Esophagus mucosa (tissue), 1 donor: Measurements from ENCODE around the gene ONECUT3. TPM values are rescaled to one million over a fixed set of nuclear protein-coding genes. Genes with fewer than 3 reads are reported as not detected.

Experiments used
- ATAC-seq: fragments of 200-7000 bp; cut with Tn5 transposase; one replicate; pipeline ENCODE4 v1.9.1; 2020
- total RNA-seq: library from RNA; stranded (reverse); gene quantifications from one replicate; pipeline ENCODE4 v1.2.4, GENCODE V29; 2023
- donor health status: DM: yes; HTN: yes; CAD: no.

ONECUT3 gene
- total RNA-seq, 1 donor from 2014 or later, result not detected

DNA sequence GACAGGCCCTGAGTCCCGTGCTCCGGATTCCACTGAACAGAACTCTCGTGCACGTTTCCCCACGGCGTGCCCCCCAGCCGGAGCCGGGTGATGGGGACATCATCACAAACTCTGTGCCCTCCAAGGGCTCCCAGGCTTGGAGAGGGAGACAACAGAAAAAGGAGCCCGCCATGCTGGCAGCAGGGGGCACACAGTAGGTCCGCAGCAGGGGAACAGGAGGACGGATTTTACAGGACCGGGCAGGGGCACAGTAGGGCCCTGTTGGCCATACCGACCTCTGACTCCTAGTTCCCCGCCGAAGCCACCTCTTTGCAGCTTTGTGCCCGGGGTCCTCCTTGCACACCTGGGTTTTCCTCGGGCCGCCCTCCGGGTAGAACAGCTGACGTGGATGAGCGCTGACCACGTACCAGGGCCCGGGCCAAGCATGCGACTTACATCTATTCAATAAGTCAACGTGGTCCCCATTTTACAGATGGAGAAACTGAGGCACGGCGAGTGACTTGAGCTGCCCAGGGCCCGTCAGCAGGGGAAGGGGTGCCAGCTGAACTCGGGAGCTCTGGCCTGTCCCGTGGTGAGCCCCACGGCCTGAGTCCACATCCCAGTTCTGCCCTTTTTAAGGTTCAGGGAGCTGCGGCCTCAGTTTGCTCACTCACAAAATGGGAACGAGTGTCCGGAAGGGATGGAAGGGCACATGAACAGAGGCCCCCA is 10.2 kb upstream of the ONECUT3 start:
- ATAC-seq, result no peak

DNA sequence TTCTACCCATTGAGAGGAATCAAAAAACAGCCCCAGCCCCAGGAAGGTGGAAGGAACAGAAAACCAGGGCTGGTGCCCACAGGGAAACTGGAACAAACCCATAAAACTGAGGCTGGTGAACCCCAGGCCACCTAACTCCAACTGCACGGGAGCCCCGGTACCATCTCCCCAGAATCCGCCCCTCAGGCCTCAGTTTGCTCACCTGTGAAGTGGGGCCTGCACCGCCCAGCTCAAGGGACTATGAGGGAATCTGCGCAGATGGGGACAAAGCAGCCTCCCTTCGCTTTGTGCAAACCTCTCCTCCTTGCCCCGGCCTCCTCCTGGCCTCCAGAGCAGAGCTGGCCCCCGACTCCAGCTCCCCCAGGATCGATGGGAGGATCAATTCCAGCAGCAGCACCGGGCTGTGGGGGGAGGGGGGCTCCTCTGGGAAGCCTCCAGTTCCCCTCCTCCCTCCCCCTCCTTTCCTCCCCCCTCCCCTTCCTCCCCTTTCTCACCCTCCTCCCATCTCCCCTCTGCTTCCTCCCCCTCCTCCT is 9.1 kb upstream of the ONECUT3 start:
- no peak for ATAC-seq

DNA sequence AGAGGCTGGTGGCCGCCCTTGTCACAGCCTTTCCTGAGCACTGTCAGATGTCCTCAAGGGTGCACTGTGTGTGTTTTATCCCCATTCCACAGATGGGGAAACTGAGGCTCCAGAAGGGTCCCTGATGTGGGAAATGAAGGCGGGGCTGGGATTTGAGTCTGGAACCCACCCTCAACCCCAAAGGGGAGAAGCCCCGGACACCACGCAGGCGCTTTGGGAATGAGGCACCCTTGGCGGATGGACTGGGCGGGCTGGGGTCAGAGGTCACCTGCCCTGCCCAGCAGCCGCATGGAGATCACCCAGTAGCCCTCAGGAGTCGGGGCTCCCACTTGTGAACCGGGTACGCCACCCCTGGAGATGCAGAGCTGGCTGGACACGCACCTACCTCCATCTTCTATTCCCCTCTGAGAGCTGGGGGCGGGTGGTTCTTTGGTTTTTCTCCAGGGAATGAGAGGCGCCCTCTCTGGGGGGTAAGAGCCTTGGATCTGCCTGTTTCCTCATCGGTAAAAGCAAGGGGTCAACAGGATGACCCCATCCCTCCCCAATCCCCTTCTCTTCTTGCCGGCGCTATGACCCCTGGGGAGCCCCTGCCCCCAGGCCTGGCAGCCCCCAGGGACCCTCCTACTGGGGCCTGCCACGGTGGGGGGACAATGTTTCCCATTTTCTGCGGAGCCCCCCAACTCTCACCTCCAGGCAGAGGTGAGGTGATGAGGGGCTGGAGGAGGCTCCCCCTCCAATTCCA is 8.3 kb upstream of the ONECUT3 start:
- ATAC-seq, result no peak

DNA sequence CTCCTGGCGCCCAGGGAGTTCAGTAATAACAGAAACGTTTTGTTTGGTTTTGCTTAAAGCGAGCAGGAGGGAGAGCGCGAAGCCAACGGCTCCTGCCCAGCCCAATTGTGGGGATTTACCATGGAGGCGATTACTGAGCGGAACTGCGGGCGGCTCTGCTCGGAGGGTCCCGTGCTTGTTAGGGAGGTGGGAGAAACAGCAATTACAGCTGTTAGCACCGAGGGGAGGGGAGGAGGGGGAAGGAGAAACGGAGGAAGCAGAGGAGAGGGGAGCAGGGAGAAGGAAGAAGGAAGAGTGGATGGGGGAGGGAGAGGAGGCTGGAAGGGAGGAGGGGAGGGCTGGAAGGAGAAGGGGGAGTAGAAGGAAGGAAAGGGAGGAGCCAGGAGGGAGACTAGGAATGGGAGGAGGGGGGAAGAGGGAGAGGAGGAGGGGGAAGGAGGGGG is 7.7 kb upstream of the ONECUT3 start:
- no peak for ATAC-seq

DNA sequence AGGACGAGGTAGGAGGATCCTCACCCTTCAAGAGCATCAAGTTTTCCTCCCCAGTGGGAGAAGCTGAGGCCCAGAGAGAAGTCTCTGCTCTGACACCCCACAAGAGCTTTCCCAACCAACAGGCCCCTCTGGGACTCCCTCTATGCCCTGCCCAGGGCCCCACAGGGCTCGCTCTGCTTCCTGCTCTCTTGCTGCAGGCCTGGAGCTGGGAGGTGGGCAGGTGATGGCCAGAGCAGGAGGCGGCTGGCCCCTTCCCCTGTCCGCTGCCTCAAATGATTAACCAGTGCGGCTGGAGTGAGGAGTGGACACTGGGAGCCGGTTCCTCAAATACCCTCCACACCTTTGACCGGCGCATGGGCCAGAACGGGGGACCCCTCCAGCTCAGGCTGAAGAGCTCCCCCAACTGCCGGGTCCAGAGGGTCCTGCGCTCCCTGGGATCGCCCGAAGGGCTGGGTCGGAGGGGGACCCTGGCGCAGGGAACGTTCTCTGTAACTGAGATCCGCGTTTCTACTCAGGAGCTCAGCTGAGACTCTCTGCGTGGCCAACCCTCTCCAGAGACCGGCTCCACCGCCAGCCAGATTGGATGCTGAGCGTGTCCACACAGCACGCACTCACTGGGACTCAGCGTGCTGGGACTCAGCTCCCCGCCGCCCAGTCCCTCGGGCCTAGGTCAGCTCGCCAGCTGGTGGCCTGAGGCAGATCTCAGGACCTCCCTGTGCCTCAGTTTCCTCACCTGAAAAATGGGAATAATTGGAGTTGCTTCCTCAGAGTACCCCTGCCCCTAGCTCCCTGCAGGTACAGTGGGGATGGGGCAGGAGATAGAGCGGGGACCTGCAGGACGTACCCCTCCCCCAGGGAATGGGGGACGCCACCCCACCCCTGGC is 6.7 kb upstream of the ONECUT3 start:
- ATAC-seq, result peak; percentile 72

DNA sequence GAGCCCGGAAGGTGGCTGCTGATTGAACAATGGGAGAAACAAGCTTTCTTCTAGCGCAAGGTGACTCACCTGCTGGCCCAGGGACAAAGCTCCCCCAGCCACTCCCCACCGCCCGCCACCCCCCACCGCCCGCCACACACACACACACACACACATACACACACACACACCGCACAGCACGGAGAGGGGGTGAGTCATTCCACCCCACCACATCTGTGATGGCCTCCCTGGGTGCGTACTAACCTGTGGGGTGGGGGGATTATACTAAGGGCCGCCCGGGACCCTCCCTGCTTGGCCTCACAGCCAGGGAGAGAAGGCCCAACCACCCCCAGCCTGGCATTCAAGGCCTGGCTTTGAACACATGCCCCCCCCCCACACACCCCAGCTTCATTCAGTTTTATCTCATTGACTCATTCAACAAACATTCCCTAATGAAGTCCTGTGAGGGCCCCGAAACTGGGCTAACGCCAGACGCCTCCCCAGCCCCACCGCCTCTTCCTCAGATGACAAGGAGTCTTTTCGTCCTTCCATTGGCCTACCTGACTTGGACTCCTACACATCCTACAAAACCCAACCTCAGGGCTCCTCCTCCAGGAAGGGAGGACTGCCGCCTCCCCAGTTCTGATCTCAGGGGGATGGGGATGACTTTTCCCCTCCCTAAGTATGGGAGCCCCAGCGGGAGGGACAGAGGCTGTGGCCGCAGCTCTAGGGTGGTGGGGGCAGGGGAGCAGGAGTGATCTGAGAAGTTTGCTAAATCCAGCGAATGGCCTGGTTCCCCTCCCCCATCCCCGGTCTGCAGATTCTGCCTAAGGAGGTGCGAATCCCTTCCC is 5.8 kb upstream of the ONECUT3 start:
- peak; percentile 79 for ATAC-seq

DNA sequence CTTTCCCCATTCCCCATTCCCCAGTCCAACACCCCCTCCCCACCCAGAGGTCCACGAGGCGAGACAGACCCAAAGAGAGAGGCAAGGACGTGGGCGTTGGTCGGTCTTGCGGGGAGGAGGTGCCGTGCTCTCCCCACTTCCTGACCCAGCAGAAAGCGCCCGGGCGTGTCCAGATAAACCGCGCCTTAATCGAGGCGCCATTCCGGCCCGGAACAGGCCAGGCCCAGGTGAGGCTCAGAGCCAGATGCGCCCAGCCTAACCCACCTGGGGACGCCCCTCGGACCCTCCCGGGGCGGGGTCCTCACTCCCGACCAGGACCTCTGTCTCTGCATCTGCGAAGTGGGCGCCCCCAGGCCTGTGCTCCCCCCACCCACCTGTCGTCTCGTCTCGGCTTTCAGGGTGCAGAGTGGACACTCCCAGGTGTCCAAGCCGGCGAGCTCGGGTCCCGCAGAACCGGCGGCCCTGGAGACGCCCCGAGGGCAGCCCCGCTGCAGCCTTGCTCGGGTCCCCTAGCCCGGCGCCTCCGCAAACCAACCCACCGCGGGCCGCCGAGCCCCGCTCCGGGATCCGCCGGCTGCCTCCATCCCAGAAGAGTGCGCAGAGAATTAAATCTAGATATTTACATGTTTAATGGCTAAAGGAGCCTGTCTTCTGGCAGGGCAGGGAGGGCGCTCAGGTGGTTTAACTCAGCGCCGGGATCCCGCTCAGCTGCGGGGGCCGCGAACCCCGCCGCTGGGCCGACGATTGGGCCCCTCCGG is 5.0 kb upstream of the ONECUT3 start:
- peak; percentile 50 for ATAC-seq

DNA sequence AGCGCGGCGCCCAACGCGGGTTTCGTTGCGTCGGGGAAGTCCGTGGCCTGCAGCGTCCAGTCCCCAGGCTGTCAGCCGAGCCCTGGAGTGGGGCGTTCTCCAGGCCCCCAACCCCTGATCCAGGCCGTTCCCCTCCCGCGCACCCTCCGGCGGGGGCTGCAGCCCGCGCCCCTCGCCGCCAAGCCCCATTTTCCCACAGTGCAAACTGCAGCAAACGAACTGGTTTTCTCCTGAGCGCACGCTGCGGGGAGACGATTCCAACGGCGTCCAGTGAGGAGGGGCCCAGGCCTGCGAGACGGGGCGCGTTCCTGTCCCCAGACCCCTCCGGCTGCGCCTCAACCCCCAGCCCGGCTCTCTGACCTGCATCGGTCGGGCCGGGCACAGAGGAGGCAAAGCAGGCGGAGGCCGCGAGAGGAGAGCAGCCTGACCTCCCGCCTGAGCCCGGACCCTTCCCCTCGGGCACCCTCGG is 4.4 kb upstream of the ONECUT3 start:
- ATAC-seq, result no peak

DNA sequence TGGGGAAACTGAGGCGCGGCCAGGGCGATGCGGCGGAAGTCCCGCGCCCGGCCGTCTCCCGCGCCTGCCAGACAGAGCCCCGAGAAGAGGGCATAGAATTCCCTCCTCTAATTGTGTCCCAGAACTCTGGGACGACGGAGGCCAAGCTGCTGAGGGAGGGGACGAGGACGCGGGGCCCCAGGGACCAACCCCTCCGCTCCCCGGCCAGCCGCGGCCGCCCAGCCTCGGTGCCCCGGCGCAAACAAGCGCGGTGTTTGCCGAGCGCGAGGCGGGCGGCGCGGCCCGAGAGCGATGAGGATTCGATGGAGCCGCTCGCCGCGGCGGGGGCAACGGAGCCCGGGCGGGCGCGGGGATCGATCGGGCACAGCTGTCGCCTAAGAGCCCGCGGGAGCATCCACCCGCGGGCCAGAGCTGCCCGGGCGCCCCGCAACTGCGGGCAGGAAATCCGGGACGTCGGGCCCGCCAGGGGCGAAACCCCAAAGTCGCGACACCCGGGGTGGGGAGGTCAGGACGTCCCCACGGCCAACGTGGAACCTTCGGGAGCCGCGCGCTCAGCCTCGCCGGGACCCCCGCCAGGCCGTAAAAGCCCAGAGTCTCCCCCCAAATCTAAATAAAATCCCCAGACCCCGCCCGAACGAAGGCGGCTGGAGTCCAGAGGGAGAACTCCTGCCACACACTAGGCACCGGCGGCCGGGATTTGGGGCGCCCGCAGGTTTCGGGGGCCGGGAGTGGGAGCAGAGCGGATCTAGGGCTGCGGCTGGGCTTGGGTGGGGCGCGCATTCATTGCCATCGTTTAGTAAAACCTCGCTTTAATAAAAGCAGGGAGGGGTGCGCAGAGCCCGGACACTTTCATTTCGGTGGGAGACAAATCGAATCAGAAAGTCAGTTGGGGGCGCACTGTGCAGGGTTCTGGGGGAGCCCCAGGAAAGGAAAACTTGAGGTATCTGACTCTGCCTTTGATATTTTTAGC is 3.6 kb upstream of the ONECUT3 start:
- no peak for ATAC-seq

DNA sequence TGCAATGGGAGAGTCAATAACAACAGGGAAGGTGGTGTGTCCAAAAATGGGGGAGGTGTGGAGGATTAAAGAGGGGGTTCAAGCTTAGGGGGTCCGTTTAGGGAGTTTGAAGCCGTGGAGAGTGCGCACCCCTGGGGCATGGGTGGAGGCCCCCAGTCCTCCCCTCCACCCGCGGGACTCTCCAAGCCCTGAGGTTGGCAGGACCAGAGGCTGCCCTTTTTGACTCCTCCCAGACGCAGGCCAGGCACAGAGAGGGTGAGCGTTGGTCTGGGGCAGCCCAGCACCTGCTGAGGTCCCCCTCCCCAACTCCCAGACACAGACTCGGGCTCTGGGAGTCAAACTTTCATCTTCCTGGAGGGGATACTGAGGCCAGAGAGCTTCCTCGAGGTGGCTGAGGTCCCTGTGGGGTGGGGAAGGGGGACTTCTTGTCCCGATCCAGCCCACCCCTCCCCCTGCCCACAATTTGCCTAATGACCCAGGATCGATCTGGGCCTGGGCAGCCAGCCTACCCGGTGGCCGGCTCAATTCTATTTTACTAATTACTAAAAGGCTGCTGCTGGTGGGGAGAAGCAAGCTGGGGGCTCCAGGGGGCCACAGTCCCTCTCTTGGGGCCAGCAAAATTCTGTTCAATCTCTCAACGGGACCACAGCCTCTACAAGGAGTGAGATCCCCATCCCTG is 2.8 kb upstream of the ONECUT3 start:
- ATAC-seq, result no peak

DNA sequence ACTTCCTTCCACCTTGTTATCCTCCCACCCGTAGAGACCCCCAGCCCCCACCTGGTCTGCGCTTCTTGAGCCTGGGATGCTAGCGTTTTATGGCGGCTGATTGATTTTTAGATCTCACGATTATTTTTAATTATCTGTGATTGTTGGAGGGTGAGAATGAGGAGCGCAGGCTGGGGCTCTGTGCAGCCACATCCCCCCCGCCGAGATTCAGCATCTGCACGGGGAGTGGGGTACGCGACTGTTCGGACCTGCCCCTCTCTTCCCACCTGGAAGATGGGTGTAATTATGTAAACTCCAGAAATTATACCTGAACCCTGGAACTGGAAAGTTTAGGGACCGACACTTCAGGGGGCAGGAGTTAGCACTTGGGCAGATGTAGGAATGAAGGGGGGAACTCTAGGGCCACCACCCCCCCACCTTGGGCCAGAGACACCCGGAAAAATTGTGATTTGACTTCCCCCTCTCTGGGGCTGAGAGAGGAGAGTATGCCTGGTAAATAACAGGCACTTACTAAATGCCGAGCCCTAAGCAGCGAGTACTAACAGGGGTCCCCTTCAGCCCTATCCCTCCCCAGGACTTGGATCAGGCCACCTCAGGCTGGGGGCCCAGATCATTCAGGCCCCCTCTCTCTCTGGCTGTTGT is 1.8 kb upstream of the ONECUT3 start:
- ATAC-seq, result no peak

DNA sequence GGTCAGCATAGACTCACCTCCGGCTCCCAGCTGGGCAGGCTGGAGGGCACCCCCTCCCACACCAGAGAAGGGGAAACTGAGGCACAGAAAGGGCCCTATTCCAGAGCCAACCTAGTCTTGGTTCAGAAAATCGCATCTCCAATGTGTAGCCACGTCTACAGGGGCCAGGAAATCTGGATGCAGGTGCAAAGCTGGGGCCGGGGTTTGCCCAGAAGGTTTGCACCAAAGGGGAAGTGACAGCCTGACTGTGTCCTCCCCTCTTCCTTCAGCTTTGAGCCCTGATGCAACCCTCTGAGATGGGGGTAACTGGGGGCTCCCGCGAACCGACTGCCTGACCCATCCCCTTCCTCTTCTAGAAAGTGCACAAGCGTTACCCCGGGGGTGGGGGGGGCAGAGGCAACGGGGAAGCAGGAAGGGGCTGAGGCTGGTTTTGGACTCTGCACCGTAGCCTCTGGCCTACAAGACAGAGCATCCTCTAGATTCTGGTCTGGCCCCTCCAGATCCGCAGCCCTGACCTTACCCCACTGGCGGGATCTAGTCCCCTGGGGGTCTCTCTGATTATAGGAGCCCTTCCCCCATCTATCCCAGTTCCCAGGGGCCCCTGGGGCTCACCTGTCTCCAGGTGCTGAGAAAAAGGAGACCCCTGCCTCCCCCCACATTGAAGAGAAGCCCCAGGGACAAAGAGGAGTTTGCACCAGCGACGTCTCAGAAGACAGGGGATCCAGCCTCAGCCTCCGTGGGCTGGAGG is 1.1 kb upstream of the ONECUT3 start:
- no peak for ATAC-seq

DNA sequence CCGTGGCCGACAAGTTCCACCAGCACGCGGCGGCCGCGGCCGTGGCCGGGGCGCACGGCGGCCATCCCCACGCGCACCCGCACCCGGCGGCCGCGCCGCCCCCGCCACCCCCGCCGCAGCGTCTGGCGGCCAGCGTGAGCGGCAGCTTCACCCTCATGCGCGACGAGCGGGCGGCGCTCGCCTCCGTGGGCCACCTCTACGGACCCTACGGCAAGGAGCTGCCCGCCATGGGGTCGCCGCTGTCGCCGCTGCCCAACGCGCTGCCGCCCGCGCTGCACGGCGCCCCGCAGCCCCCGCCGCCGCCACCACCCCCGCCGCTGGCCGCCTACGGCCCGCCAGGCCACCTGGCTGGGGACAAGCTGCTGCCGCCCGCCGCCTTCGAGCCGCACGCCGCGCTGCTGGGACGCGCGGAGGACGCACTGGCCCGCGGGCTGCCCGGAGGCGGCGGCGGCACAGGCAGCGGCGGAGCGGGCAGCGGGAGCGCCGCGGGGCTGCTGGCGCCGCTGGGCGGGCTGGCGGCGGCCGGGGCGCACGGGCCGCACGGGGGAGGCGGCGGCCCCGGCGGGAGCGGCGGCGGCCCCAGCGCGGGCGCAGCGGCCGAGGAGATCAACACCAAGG is 821 bp downstream of the ONECUT3 start:
- ATAC-seq, result no peak

DNA sequence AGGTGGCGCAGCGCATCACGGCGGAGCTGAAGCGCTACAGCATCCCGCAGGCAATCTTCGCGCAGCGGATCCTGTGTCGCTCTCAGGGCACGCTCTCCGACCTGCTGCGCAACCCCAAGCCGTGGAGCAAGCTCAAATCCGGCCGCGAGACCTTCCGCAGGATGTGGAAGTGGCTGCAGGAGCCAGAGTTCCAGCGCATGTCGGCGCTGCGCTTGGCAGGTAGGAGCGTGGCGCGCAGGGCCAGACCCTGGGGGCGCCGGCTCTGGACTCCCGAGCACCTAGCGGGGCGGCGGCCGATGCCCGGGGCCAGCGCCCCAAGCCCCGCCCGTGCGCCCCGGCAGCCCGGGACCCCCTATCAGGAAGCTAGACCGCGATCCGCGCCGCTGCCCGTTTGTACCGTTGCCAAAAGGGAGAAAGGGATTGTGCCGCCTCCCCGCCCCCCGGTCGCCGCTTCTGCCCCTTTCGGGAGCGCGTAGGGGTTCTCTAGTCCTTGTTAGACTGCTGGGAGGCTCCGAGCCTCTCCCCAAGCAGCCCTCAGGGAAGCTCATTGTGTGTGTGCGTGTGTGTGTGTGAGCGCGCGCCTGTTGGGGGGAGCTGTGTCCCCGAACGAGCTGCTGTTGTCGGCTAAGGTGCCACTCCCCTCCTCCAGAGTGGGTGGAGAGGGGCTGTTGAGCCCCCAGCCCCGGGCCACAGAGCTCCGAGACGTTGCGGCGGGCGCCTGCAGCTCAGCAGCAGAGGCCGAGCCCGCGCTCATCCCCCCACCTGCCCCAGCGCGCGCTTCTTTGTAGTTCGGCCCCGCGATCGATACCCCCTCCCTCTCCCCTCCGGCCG is 1.5 kb downstream of the ONECUT3 start:
- ATAC-seq, result no peak

DNA sequence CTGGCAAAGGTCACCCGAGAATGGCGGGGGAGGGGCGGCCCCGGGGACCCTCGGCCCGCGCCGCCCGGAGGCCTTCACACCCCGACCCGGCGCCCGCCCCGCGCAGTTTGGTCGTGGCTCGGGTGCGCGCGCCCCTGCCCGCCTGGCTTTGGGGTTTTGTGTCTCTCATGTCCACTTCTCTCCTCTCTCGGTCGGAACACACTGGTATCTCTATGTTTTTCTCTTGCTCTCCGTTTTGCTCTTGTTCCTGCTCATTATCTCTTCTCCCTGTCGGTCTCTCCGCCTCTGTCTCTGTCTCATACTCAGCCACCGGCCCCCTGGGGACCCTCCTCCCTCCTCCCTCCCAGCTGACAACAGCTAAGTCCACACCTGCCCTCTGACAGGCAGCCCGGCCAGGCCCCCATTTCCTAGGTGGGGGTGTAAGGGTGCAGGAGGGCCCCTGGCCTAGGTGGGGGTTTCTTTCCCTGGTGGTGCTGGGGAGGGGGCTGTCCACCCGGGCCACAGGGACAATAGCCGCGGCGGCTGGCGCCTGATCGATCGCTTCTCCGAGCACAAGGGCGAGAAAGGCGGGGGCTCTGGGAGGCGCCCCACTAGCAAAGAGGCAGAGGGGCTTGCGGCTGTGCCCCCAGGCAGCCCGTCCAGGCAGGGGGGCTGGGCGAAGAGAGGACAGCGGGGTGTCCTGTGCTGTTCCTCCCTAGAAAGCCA is 2.3 kb downstream of the ONECUT3 start:
- no peak for ATAC-seq

DNA sequence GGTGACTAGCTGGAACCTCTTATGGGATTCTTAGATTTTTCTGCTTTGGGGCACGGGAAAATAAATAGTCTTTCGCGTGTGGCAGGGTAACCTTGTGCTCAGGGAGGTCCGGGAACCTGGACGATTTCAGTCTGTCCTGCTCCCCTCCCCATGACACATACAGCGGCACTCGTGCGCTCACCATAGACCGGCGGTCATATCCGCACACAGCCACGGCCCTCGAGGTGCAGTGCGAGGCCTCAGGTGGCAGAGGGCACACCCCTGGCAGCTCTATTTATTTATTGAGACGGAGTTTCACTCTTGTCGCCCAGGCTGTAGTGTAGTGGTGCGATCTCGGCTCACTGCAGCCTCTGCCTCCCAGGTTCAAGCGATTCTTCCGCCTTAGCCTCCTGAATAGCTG is 3.0 kb downstream of the ONECUT3 start:
- peak; percentile 29 for ATAC-seq
